ENCODE data around the gene SREBF1. TPM values are rescaled to one million over a fixed set of nuclear protein-coding genes. Genes with fewer than 3 reads are reported as not detected.

The SREBF1 gene
- total and polyA plus RNA-seq, 4 donors, result 23.6 to 103 (median 24.4) TPM

GRCh38 chr17:17866425-17866824 lies 29.6 kb upstream of the SREBF1 start:
- intact Hi-C loops (cut with DNase I), result loop anchor here in 1 of 2 donors (5.0 kb wide), 1 partner anchor 46 kb away; no protein-coding TSS in a partner anchor

GRCh38 chr17:17865035-17865434 lies 28.2 kb upstream of the SREBF1 start:
- H3K9me3 ChIP-seq (ENCODE audit: control insufficient read depth, low read length), result no peaks in the 10 kb centered on the region
- H3K36me3 ChIP-seq (ENCODE audit: control insufficient read depth in 1 of 2, insufficient read depth in 2 of 2, low read length in 1 of 2), result peaks cover 0 to 2% of the 10 kb centered on the region in 2 donors
- no peaks in the 10 kb centered on the region for H3K27me3 ChIP-seq (ENCODE audit: control insufficient read depth in 1 of 2, insufficient read depth in 2 of 2, low read length in 1 of 2)
- intact Hi-C loops (cut with DNase I), result loop anchor here in 1 of 2 donors (5.0 kb wide), 1 partner anchor 47 kb away; no protein-coding TSS in a partner anchor
- no peak for DNase-seq
- whole genome bisulfite sequencing, 2 donors, result 92 to 93% methylated on average over 1 of the region's 1 CpG
- no peaks in the 10 kb centered on the region for H3K4me1 ChIP-seq (ENCODE audit: control insufficient read depth in 1 of 2, insufficient read depth in 2 of 2, low read length in 2 of 2)
- no peak overlapping the region for H3K4me3 ChIP-seq (ENCODE audit: low read length in 2 of 2)
- H3K27ac ChIP-seq (ENCODE audit: low read depth in 1 of 2, low read length in 2 of 2), result no peak overlapping the region
- ATAC-seq (ENCODE audit: low FRiP score), result no peak

More at GRCh38 chr17:17866425-17866824, 29.6 kb upstream of the SREBF1 start:
- Histone ChIP-seq H3K36me3 (ENCODE audit: control insufficient read depth in 1 of 2, insufficient read depth in 2 of 2, low read length in 1 of 2) (peaks cover 0 to 2% of the 10 kb centered on the region in 2 donors), H3K4me1 (ENCODE audit: control insufficient read depth in 1 of 2, insufficient read depth in 2 of 2, low read length in 2 of 2) (no peaks in the 10 kb centered on the region), H3K4me3 (ENCODE audit: low read length in 2 of 2) (no peak overlapping the region), H3K27me3 (ENCODE audit: control insufficient read depth in 1 of 2, insufficient read depth in 2 of 2, low read length in 1 of 2) (no peaks in the 10 kb centered on the region), H3K9me3 (ENCODE audit: control insufficient read depth, low read length) (no peaks in the 10 kb centered on the region), H3K27ac (ENCODE audit: low read depth in 1 of 2, low read length in 2 of 2) (no peak overlapping the region)
- DNase-seq (no peak), ATAC-seq (ENCODE audit: low FRiP score) (no peak)
- WGBS, 2 donors, result 91% methylated on average over 3 of the region's 3 CpGs

- Histone ChIP-seq H3K27me3 (ENCODE audit: control insufficient read depth in 1 of 2, insufficient read depth in 2 of 2, low read length in 1 of 2) (no peaks in the 10 kb centered on the region), H3K36me3 (ENCODE audit: control insufficient read depth in 1 of 2, insufficient read depth in 2 of 2, low read length in 1 of 2) (no peaks in the 10 kb centered on the region), H3K4me1 (ENCODE audit: control insufficient read depth in 1 of 2, insufficient read depth in 2 of 2, low read length in 2 of 2) (no peaks in the 10 kb centered on the region), H3K27ac (ENCODE audit: low read depth in 1 of 2, low read length in 2 of 2) (no peak overlapping the region), H3K4me3 (ENCODE audit: low read length in 2 of 2) (no peak overlapping the region), H3K9me3 (ENCODE audit: control insufficient read depth, low read length) (no peaks in the 10 kb centered on the region)
- intact Hi-C loops (cut with DNase I), result loop anchor here (1.0 to 5.0 kb wide), 4 partner anchors 48 to 180 kb away; partner anchors contain the start of gene RAI1 (in 2 of the 2)
- ATAC-seq (ENCODE audit: low FRiP score) (no peak), DNase-seq (no peak)
- 76% methylated on average over 5 of the region's 5 CpGs for WGBS, 2 donors
Observed at GRCh38 chr17:17860766-17861107, 24.0 kb upstream of the SREBF1 start.

- ATAC-seq (ENCODE audit: low FRiP score) (peak; percentile 90), DNase-seq (peak in 1 of 2 donors; percentile 89)
- Histone ChIP-seq H3K27ac (ENCODE audit: low read depth in 1 of 2, low read length in 2 of 2) (no peak overlapping the region), H3K4me3 (ENCODE audit: low read length in 2 of 2) (no peak overlapping the region), H3K36me3 (ENCODE audit: control insufficient read depth in 1 of 2, insufficient read depth in 2 of 2, low read length in 1 of 2) (no peaks in the 10 kb centered on the region), H3K27me3 (ENCODE audit: control insufficient read depth in 1 of 2, insufficient read depth in 2 of 2, low read length in 1 of 2) (no peaks in the 10 kb centered on the region), H3K9me3 (ENCODE audit: control insufficient read depth, low read length) (no peaks in the 10 kb centered on the region), H3K4me1 (ENCODE audit: control insufficient read depth in 1 of 2, insufficient read depth in 2 of 2, low read length in 2 of 2) (no peaks in the 10 kb centered on the region)
- whole genome bisulfite sequencing, 2 donors, result 33 to 35% methylated on average over 9 of the region's 9 CpGs
- intact Hi-C loops (cut with DNase I), result loop anchor here (1.0 to 5.0 kb wide), 4 partner anchors 47 to 179 kb away; partner anchors contain the start of gene RAI1 (in 2 of the 2)
Observed at GRCh38 chr17:17859909-17860765, 23.4 kb upstream of the SREBF1 start.

- H3K36me3 ChIP-seq (ENCODE audit: control insufficient read depth in 1 of 2, insufficient read depth in 2 of 2, low read length in 1 of 2), result no peaks in the 10 kb centered on the region
- peaks cover 0 to 3% of the 10 kb centered on the region in 2 donors for H3K4me1 ChIP-seq (ENCODE audit: control insufficient read depth in 1 of 2, insufficient read depth in 2 of 2, low read length in 2 of 2)
- H3K4me3 ChIP-seq (ENCODE audit: low read length in 2 of 2), result no peak overlapping the region
- DNase-seq (no peak), ATAC-seq (ENCODE audit: low FRiP score) (no peak)
- H3K27ac ChIP-seq (ENCODE audit: low read depth in 1 of 2, low read length in 2 of 2), result no peak overlapping the region
- no peaks in the 10 kb centered on the region for H3K27me3 ChIP-seq (ENCODE audit: control insufficient read depth in 1 of 2, insufficient read depth in 2 of 2, low read length in 1 of 2)
- intact Hi-C loops (cut with DNase I), result no loop called here
- 89 to 94% methylated on average over 4 of the region's 4 CpGs for WGBS, 2 donors
- no peaks in the 10 kb centered on the region for H3K9me3 ChIP-seq (ENCODE audit: control insufficient read depth, low read length)
Observed at GRCh38 chr17:17857496-17857895, 20.7 kb upstream of the SREBF1 start.

GRCh38 chr17:17856386-17856785 lies 19.6 kb upstream of the SREBF1 start:
- ATAC-seq (ENCODE audit: low FRiP score) (peak; percentile 22), DNase-seq (no peak)
- H3K36me3 ChIP-seq (ENCODE audit: control insufficient read depth in 1 of 2, insufficient read depth in 2 of 2, low read length in 1 of 2), result no peaks in the 10 kb centered on the region
- no peaks in the 10 kb centered on the region for H3K9me3 ChIP-seq (ENCODE audit: control insufficient read depth, low read length)
- no peak overlapping the region for H3K4me3 ChIP-seq (ENCODE audit: low read length in 2 of 2)
- WGBS, 2 donors, result 53 to 64% methylated on average over 2 of the region's 2 CpGs
- H3K27me3 ChIP-seq (ENCODE audit: control insufficient read depth in 1 of 2, insufficient read depth in 2 of 2, low read length in 1 of 2), result no peaks in the 10 kb centered on the region
- intact Hi-C loops (cut with DNase I), result no loop called here
- peaks cover 0 to 3% of the 10 kb centered on the region in 2 donors for H3K4me1 ChIP-seq (ENCODE audit: control insufficient read depth in 1 of 2, insufficient read depth in 2 of 2, low read length in 2 of 2)
- no peak overlapping the region for H3K27ac ChIP-seq (ENCODE audit: low read depth in 1 of 2, low read length in 2 of 2)

- no peak overlapping the region for H3K27ac ChIP-seq (ENCODE audit: low read depth in 1 of 2, low read length in 2 of 2)
- intact Hi-C loops (cut with DNase I), result no loop called here
- H3K9me3 ChIP-seq (ENCODE audit: control insufficient read depth, low read length), result no peaks in the 10 kb centered on the region
- H3K4me3 ChIP-seq (ENCODE audit: low read length in 2 of 2), result no peak overlapping the region
- peaks cover 0 to 3% of the 10 kb centered on the region in 2 donors for H3K4me1 ChIP-seq (ENCODE audit: control insufficient read depth in 1 of 2, insufficient read depth in 2 of 2, low read length in 2 of 2)
- DNase-seq (peak; percentile 80 to 88), ATAC-seq (ENCODE audit: low FRiP score) (peak; percentile 24)
- H3K27me3 ChIP-seq (ENCODE audit: control insufficient read depth in 1 of 2, insufficient read depth in 2 of 2, low read length in 1 of 2), result no peaks in the 10 kb centered on the region
- 10% methylated on average over 3 of the region's 3 CpGs for WGBS, 2 donors
- no peaks in the 10 kb centered on the region for H3K36me3 ChIP-seq (ENCODE audit: control insufficient read depth in 1 of 2, insufficient read depth in 2 of 2, low read length in 1 of 2)
Observed at GRCh38 chr17:17855976-17856375, 19.2 kb upstream of the SREBF1 start.

- 93 to 95% methylated on average over 8 of the region's 8 CpGs for WGBS, 2 donors
- intact Hi-C loops (cut with DNase I), result no loop called here
- Histone ChIP-seq H3K27me3 (ENCODE audit: control insufficient read depth in 1 of 2, insufficient read depth in 2 of 2, low read length in 1 of 2) (no peaks in the 10 kb centered on the region), H3K4me1 (ENCODE audit: control insufficient read depth in 1 of 2, insufficient read depth in 2 of 2, low read length in 2 of 2) (peaks cover 0 to 3% of the 10 kb centered on the region in 2 donors), H3K36me3 (ENCODE audit: control insufficient read depth in 1 of 2, insufficient read depth in 2 of 2, low read length in 1 of 2) (no peaks in the 10 kb centered on the region), H3K27ac (ENCODE audit: low read depth in 1 of 2, low read length in 2 of 2) (no peak overlapping the region), H3K4me3 (ENCODE audit: low read length in 2 of 2) (no peak overlapping the region), H3K9me3 (ENCODE audit: control insufficient read depth, low read length) (no peaks in the 10 kb centered on the region)
- DNase-seq (no peak), ATAC-seq (ENCODE audit: low FRiP score) (no peak)
Observed at GRCh38 chr17:17853811-17854447, 17.1 kb upstream of the SREBF1 start.

Data from aorta (tissue), 5 donors.